Activated T-cell treated with anti-CD3 and anti-CD28 coated beads for 48 hours (primary cell): Measurements from ENCODE around the gene SPAG16.

Experiments used
- DNase-seq: peaks from one replicate; pipeline ENCODE4 v3.0.0-alpha.2; 2020; ENCODE audit warnings: low read depth

SPAG16 gene

DNA sequence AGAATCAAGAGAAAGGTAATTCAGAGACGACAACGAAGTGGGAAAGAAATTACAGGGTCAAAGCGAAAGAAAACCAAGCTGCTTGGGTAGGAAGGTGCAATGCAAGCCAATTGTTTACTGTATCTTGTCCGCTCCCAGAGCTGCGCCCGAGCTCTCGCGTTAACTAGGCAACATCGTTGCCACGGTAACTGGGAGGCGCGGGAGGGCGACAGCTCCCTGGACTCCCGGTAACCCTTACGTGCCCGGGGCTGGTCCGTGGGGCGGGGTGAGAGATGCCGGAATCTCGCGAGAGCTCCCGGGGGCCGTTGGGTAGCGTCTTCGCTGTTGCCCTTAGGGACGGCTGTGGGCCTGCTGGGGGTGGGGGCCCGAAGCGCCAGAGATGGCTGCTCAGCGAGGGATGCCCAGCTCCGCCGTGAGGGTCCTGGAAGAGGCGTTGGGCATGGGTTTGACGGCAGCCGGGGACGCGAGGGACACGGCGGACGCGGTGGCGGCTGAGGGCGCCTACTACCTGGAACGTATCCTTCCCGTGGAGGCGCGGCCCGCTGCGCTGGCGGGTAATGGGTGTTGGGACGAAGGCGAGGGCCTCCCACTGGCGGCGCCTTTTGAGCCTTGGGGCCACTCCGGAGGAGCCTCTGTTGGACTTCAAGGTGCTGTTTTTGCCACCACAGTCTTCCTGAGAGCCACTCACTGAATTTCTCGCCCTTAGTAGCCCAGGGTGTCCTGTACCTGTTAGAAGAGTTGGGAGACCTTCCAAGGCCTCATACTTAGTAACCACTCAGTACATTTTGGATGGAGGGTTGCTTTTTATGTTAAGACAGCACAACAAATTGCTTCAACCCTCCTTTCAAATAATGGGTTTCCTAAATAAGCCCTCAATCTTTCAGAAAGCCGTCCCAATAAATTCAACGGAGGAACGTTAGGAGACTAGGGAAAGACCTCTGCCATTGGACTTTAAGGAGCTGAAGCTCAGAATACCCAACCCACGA lies at the start of gene SPAG16:
TSS of gene SPAG16 (plus strand) at position 360 of the 986 bp plus-strand sequence.
- DNase-seq, result peak; percentile 95

DNA sequence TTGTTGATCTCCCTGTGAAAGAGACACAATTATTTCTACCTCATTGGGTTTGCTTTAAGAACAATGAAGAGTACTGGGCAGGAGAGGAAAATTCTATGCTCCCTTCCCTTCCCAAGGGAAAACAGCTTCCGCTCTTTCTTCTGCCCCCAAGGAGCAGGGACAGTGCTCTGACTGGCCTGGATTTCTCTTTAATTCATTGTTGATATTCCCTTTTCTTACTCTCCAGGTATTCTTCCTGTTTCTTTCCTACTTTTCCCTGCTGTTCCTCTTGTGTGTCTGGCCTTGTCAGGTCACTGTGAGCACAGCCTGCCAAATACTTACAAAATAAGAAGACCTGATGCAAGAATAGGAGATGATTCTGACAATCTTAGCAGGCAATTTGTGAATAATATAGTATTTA lies 49.6 kb upstream of the SPAG16 start:
- DNase-seq, result no peak

DNA sequence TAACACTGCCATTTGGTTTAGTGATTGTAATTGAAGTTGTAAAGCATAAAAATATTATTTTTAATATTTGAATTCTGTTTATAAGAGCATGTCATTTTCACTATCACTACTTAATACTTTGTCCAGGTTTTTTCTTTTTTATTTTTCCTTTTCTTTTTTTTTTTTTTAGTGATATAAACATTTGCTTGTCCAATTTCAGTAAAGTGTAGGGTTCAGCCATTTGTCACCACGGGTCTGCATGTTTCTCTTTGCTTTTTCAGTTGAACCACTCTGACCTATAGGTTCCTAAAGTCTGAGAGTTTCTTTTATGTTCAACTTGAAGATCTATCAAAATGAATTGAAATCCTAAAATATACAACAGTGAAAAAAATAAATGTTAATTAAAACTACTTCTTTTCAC lies 48.5 kb upstream of the SPAG16 start:
- DNase-seq, result no peak

DNA sequence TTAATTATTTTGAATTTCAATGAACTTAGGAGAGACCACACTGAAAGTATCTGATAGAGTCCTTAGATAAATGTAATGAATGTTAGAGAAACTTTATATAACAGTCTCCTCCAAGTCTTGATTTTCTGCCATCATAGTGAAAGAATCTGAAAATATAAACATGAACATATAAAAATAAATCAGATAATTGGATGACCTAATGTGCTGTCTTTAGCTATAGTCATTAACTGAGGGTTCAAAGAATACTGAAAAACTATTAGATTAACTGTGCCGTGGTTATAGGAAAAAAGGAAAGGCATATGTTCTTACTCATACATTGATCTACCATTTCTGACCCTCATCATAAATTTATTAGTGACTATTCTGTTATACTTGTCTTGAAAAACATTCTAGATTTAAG lies 47.0 kb upstream of the SPAG16 start:
- DNase-seq, result no peak

DNA sequence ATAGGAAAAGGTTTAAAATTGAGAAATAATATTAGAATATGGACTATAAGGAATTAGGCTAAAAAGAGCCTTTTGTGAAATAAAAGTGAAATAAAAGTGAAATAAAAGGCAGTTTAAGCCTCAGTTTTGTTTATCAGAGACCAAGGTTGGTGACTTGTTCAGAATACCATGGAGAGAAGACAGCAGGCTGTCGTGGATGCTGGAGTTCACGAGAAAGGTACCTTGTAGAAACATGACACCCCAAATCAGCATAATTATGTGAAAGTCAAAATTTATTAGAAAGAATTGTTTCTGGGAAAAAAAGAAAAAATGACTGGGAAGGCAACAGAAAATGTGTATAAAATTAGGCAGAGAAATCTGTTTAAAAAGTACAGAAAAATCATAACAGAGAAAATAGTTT lies 46.5 kb upstream of the SPAG16 start:
- no peak for DNase-seq

DNA sequence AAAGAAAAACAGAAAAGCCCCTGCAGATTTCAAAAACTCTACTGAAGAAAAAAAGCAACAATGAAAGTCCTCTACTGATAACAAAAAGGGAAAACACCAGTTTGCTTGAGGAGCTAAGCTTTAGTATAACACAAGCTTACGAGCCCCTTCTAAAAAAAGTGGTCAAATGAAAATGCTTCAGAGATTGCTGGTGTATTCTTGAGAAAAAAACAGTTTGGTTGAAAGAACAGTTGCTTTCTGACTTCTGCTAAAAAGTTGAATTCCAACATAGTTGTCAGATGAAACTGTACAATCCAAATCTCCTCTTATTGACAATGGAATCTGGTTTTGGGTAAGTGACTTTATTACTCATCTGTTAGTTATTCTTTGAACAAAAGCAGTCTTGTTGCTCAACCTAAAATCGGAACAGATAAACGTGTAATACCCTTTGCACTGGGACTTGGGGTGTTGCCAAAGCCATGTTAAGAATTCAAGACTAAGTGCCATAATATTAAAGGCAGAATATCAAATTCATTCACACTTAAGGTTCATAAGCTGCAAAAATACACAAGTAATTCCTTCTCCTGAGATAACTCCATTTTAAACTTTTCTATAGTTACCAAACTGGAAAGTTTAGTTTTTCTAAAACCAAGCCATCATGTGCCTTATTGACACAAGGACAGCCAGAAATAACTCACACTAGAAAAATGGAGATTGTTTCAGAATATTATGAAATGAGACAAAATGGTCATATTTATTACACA lies 45.3 kb upstream of the SPAG16 start:
- DNase-seq, result no peak

DNA sequence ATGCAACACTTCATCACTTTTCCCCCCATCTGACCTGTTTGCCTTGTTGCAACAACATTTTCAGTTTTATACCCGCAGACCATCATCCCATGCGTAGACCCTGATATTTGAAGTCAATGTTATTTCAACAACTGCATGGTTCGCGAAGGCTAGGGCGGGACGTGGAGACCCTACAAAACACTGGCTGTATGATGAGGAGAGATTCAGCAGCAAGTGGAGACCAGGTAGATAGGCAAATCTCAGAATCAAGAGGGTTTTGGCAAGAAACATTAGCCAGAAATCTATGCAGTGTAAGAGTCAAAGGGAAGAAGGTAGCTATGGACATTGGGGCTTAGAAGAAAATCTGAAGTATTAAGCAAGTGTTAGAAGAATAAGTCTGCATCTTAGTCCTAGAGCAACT lies 42.4 kb upstream of the SPAG16 start:
- DNase-seq, result no peak

DNA sequence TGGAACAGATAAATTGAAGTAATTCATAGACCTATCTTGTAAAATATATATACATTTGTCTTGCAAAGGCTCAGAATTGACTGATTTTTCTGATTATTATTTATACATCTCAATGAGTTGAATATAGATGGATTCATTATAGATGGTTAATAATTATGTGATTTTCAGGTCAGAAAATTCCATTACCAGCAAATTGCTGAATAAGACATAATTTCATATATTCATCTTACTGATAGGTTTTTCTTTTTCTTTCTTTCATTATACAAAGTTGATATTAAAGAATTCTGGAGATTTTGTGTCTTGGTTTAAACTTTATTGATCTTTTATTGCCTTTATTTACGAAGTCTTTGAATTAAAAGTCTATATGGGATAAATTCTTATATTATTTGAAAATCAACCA lies 41.6 kb upstream of the SPAG16 start:
- DNase-seq, result no peak

DNA sequence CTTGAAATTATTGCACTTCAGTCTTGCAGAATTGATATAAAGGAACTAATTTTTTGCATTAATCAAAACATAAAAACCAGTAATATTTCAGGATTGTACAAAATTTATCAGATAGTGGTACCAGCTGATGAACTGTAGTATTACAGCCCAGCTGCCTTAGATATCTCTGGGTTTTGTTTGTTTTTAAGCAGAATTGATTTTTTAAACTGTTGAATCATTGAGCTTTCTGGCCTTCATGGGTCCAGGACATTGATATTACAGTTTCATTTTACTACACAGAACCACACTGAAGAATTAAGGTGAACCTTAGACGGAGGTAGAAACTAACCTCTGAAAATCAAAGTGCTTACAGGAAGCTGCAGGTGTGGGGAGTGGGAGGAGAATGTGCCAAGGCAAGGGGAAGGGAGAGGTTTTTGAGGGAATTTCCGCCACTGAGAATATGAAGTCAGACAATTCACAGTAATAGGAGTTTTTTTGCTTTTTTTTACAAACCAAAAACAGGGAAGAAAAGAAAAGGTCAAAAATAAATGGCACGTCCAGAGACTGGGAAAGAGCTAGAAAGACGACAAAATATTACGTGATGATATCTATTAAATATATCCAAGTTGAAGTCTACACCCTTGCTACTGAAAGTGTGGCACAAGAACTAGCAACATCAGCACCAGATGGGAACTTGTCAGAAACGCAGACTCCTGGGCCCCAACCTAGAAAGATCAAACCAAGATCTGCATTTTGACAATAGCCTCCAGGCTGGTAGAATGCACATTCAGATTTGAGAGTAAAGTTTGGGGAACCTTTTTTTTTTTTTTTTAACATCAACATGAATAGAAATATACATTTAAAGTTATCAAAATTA lies 40.8 kb upstream of the SPAG16 start:
- no peak for DNase-seq

DNA sequence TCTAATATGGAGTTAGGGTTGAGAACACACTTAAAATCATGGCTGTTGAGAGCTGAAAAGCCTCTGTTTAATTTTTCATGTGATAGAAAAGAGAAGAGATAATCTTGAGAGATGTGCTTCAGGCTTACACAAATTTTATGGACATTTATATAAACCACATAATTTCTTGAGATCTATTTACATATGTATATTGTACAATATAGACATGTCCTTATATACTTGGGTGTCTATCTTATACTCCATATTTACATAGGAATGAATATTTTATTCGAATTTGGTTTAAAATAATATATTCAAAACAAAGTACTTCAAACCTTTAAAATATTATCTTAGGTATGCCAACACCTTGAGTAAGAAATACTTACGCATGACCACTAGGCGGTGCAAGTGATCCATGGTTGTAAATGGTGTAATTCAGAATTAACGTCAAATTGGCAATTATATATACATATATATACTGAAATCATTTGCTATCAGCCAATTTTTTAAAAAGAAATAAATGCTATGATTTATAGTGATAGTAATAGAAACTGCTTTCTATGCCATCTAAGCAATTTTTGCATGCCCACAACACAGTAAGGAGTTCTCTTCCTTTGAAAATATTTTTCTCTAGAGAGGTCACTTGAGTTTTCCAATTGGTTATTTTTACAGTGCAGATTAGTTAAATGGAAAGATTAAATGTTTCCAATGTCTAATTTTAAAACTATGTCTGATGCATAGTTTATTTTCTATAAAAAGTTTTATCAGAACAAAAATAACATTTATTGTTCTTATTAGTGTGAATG lies 37.6 kb upstream of the SPAG16 start:
- peak; percentile 30 for DNase-seq

DNA sequence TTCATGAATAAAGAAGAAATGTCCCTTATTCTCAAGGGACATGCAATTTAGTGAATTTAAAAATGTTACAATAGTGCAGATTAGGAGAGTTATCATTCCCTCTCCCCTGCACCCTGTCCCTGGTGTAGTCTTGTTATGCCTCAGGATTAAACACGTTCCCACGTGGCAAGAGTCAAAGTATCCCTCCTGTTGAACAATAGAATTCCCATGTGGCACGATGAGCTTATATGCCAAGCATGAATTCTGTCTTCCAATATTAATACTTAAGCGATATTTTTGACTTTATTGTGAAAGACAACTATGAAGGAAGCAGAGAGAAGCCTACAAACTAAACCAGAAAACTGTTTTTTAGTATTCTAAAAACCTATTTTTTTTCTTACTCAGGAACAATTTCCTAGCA lies 36.7 kb upstream of the SPAG16 start:
- DNase-seq, result no peak

DNA sequence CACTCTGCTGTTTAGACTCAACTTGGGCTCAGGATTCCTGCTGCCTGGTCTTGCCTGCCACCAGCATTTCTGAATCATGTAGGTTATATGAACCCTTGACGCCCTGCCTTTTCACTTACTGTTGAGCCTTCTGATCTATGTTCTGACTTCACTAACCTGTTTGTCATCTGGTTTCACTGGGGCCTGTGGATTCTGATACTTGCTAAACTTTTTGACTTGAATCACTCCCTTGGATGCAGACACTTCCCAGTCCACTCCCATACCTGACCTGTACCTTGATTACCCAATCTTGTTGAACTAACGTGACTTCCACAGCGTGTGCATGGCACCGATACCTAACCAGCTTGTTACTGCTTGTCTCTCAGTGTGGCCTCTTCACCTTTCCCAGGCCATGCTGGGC lies 35.6 kb upstream of the SPAG16 start:
- no peak for DNase-seq

DNA sequence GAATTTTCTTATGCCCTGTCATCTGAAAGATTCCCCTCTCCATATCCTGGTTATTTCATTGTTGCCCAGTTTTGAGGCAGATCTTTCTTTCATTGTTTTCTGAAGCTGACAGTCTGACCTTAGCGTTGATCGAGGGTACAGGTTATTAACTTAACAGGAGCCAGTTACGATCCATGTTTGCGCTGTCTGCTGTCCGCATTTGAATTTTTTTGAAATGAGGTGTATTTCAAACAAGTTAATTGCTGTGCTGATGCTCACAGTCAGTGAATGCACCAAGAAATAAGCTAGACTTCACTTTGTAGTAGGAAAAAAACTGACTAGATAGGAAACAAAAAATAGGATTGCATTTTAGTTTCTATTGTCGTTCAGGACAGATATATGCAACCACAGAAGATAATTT lies 34.8 kb upstream of the SPAG16 start:
- DNase-seq, result no peak

DNA sequence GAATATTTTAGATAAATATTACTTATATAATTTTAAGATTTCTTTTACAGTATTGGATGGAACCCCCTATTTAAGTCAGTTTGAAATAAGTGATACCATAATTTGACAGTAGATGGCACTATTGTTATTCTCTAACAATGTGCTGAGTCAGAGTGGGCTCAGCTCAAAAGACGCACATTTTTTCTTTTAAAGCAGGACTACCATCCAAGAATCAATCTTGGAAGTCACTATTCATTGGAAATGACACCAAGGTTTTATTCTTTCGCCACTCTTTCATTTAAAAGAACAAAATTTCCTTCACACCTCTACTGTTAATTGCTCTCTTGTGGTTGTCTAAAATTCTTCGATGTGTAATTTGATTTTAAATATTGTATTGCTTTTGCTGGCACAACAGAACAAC lies 32.6 kb upstream of the SPAG16 start:
- DNase-seq, result no peak

DNA sequence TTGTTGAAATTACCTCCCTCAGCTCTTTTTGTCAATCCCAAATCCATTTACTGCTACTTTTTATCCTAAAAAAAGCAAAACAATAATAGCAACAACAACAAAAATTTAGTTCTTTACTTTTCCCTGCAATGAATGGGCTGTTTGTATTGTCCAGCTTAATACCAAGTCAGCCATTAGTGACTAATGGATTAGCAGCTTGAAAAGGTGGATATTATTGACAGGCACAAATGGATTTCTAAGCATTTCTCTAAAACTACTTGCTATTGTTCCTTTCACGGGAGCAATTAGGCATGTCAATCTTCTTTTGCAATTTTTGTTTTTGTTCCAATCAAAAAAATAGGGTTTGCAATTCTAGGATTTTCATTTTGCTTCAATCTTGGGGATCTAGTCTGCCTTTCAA lies 32.1 kb upstream of the SPAG16 start:
- no peak for DNase-seq

DNA sequence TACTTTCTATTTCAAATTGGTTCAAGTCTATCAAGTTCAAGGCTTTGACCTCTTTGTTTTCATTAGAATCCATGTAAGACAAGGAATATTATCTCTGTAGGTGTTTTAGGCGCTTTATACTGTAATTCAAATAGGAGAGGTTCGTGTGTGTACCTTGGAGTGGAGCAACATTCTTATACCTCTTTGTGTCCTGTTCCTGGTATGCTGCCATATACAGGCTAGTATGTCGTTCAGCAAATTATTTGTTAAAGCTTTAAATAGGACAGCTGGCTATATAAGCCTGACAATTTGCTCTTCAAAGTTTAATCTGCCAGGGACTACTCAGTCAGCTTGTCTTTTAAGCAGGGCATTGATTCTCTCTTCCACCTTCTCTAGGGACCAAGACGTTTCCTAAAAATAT lies 31.1 kb upstream of the SPAG16 start:
- no peak for DNase-seq

DNA sequence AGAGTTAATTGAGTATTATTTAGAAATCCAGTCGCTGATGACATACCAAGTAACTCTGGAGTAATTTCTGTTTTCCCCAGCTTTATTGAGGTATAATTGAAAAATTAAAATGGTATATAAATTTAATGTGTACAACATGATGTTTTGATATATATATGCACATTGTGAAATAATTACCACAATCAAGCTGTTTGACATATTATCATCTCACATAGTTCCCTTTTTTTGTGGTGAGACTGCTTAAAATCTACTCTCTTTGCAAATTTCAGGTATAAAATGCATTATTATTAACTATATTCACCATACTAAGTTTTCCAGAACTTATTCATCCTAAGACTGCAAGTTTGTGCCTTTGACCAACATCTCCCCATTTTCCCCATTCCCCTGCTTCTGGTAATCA lies 25.0 kb upstream of the SPAG16 start:
- no peak for DNase-seq

DNA sequence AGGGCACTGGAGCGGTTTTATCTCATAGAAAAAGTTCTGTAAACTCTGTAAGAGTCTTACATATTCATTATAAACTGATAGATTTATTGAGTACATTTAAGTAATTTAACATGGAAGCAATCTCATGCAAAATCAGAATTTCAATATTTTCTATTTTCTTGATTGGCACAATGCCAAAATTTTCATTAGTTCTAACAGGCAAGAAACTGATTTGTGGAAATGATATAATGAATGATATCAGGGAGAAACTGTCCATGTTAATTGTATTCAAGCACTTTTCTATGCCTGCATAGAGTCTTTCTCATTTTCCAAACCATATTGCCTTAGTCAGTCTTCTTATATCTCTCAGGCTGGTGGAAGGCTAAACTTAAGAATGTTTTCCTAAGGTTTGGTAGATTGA lies 23.0 kb upstream of the SPAG16 start:
- no peak for DNase-seq

DNA sequence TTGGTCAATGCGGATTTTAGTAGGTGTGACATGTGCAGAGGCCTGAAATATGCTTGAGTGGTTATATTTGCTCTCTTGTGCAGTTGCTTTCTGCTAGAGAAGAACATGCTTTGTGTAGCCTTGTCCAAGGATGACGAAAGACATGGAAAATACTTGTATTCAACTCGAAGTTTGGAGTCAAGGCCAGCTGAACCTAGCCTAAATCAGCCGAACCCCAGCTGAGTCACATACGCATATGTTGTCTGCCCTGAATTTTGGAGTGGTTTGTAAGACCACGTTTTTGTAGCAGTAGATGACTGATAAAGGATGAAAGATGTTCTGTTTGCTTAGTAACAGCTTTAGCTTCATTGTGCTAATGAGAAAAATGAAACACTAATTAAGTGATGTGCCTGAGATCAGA lies 22.5 kb upstream of the SPAG16 start:
- DNase-seq, result no peak

DNA sequence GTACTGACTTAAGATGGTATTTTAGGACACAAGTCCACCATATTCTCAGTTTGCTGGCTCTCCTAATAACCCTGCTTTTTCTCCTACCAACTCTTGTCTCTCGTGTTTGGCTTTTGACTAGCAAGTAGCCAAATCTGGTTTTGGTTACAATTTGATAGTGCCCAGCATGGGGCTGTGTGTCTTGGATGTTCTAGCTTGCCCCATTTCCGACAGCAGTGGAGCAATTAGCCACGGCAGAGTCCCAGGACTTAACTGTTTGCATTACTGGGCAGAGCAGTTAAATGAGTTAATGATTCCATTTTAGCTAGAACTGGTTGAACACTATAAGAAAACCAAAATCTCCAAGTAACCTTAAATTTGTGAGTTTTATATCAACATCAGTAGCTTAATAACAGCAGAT lies 18.6 kb upstream of the SPAG16 start:
- no peak for DNase-seq

DNA sequence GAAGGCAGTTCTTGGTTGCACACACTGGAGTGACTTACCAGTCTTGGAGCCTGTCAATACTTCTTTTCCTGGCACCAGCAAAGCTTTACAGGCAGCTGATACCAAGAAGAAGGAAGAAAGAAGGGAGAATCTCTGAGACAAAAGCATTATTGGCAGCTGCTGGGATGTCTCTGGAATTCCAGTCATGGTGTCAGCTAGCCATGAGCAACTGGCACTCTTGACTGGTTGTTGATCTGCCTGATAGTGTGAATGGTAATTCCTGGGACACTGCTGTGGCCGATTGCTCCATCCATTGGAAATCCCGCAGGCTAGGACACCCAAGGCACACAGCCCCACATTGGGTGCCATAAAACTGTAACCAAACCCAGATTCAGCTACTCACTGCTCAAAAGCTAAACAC lies 17.8 kb upstream of the SPAG16 start:
- DNase-seq, result no peak

DNA sequence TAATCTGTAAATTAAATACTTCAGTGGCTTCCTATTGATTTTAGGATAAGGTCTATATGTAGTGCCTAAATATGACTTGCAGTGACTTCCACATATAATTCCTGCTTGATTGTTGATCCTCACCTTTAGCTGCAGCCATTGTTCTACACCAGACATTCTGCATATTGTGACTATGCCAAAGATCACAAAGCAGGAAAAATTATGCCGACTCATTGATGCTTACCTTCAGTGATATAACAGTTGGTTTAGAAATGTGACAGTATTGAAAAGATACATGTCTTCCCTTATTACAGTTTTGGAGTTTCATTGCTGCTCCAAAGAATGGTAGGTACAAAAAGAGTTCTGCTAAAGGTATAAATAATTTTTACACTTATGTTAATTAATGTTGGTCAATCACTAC lies 12.3 kb upstream of the SPAG16 start:
- DNase-seq, result no peak
